Endothelial cell of umbilical vein (primary cell): ENCODE data around the gene TRMT2B. TPM values are rescaled to one million over a fixed set of nuclear protein-coding genes. Genes with fewer than 3 reads are reported as not detected.

Source experiments
- BruUV-seq: library from RNA; stranded (reverse); fragments of 400-500 nt; replicated peaks from 2 replicates; lab custom pipeline; 2021; lab: Mats Ljungman, UMichigan
- CTCF ChIA-PET: fragments of 300-600, 350-600 bp; sonication (Branson Sonifier 250); formaldehyde crosslinking; loops from one replicate; lab custom pipeline; 2021; ENCODE audit warnings: antibody characterized with exemption, inconsistent platforms; lab: Charles Lee
- POLR2A ChIA-PET: fragments of 300-600, 350-600 bp; sonication (Branson Sonifier 250); formaldehyde crosslinking; loops from one replicate; lab custom pipeline; 2021; ENCODE audit warnings: antibody characterized with exemption, inconsistent platforms; lab: Charles Lee
- DNase-seq: peaks from one replicate; pipeline ENCODE4 v3.0.0-alpha.2; 2011; ENCODE audit warnings: low read depth, low spot score
- FAIRE-seq: peaks from 2 replicates; lab custom pipeline; 2011; peaks lifted over from hg19 to GRCh38; lab: Jason Lieb, UNC
- H2AFZ ChIP-seq: 2 replicates; pipeline ENCODE4 v1.6.0; 2012; ENCODE audit warnings: low read depth, low read length, control low read depth, inconsistent platforms
- H3K27ac ChIP-seq: 2 replicates; pipeline ENCODE4 v1.5.1; 2011; ENCODE audit warnings: low read depth, mild to moderate bottlenecking, control low read depth, low read length, moderate library complexity; ENCODE audit not compliant: insufficient read depth
- H3K27me3 ChIP-seq, 2 experiments: 2 replicates each; pipeline versions ENCODE4 v1.6.0 to v1.6.1; 2011; ENCODE audit warnings: low read length in 2 of 2, mixed read lengths in 1 of 2; ENCODE audit not compliant: control insufficient read depth in 2 of 2, insufficient read depth in 2 of 2
- H3K36me3 ChIP-seq, 2 experiments: 2 replicates in 1 of 2; 3 replicates in 1 of 2; pipeline ENCODE4 v1.5.1; 2011; ENCODE audit warnings: low read length in 2 of 2, mild to moderate bottlenecking in 1 of 2, moderate library complexity in 1 of 2; ENCODE audit not compliant: control insufficient read depth in 2 of 2, insufficient read depth in 2 of 2; ENCODE audit errors: extremely low read depth in 1 of 2
- H3K4me1 ChIP-seq: 3 replicates; pipeline ENCODE4 v1.5.1; 2011; ENCODE audit warnings: mild to moderate bottlenecking, low read length; ENCODE audit not compliant: control insufficient read depth, insufficient read depth; ENCODE audit errors: extremely low read depth
- H3K4me2 ChIP-seq: 2 replicates; pipeline ENCODE4 v1.6.1; 2011; ENCODE audit warnings: low read length, control low read depth, mixed read lengths; ENCODE audit not compliant: insufficient read depth
- H3K4me3 ChIP-seq, 3 experiments: fragments of 200-600 bp in 1 of 3; sonication (generic), shearing (Covaris generic) in 1 of 3; replicated peaks in 1 of 3; 2 replicates each; pipeline ENCODE4 v1.5.1; 2011 to 2016; ENCODE audit warnings: control low read depth in 3 of 3, low read length in 3 of 3, mild to moderate bottlenecking in 2 of 3, inconsistent platforms in 1 of 3, low read depth in 1 of 3, moderate library complexity in 1 of 3; ENCODE audit not compliant: insufficient read depth in 1 of 3
- H3K79me2 ChIP-seq: 2 replicates; pipeline ENCODE4 v1.6.0; 2012; ENCODE audit warnings: low read length, inconsistent platforms; ENCODE audit not compliant: control insufficient read depth, insufficient read depth
- H3K9ac ChIP-seq: replicated peaks from 2 replicates; pipeline ENCODE3; 2011; ENCODE audit warnings: low read length, control low read depth; ENCODE audit not compliant: insufficient read depth; ENCODE audit errors: extremely low read depth
- H3K9me1 ChIP-seq: replicated peaks from 3 replicates; pipeline ENCODE4 v1.6.0; 2011; ENCODE audit warnings: mild to moderate bottlenecking, low read length; ENCODE audit not compliant: control insufficient read depth, insufficient read depth; ENCODE audit errors: extremely low read depth
- H3K9me3 ChIP-seq: replicated peaks from 2 replicates; pipeline ENCODE4 v1.5.1; 2012; ENCODE audit warnings: low read length, inconsistent platforms; ENCODE audit not compliant: control insufficient read depth, insufficient read depth
- H4K20me1 ChIP-seq: replicated peaks from 2 replicates; pipeline ENCODE3; 2011; ENCODE audit warnings: mild to moderate bottlenecking, low read length; ENCODE audit not compliant: control insufficient read depth, insufficient read depth; ENCODE audit errors: extremely low read depth
- EZH2 ChIP-seq: IDR thresholded peaks from 2 replicates; pipeline ENCODE4 v1.6.1; 2012; ENCODE audit warnings: borderline replicate concordance, low read depth, mild to moderate bottlenecking, moderate library complexity, low read length, inconsistent platforms; ENCODE audit not compliant: severe bottlenecking
- FOS ChIP-seq: IDR thresholded peaks from 2 replicates; pipeline ENCODE4 v1.6.1; 2011; ENCODE audit warnings: mild to moderate bottlenecking, low read length, moderate library complexity, borderline replicate concordance; ENCODE audit not compliant: insufficient read depth
- GATA2 ChIP-seq: IDR thresholded peaks from 2 replicates; pipeline ENCODE4 v1.7.0; 2011; ENCODE audit warnings: low read depth, mild to moderate bottlenecking, moderate library complexity, mixed read lengths, low read length; ENCODE audit not compliant: insufficient read length, insufficient read depth
- JUN ChIP-seq: IDR thresholded peaks from 2 replicates; pipeline ENCODE4 v1.6.1; 2011; ENCODE audit warnings: borderline replicate concordance, low read depth; ENCODE audit not compliant: insufficient read length, insufficient read depth
- MYC ChIP-seq: IDR thresholded peaks from one replicate; pipeline ENCODE4 v1.6.1; 2011; ENCODE audit warnings: mild to moderate bottlenecking, low read depth, low read length
- POLR2A ChIP-seq: IDR thresholded peaks from 2 replicates; pipeline ENCODE4 v1.6.1; 2012; ENCODE audit warnings: low read depth, mild to moderate bottlenecking, control low read depth, low read length
- POLR2AphosphoS5 ChIP-seq: IDR thresholded peaks from 2 replicates; pipeline ENCODE4 v1.6.1; 2012; ENCODE audit warnings: low read depth, mild to moderate bottlenecking, control low read depth, low read length, moderate library complexity; ENCODE audit not compliant: insufficient read depth
- dilution Hi-C: fragments of 300-500 bp; cut with MboI; formaldehyde crosslinking; loops from one replicate; pipeline ENCODE4 v1.15.0; 2019; ENCODE audit warnings: low sequenced_read_pairs; ENCODE audit not compliant: extremely low pct_ligation_motif_present
- intact Hi-C: fragments of 100-400 bp; cut with micrococcal nuclease; formaldehyde crosslinking; loops from one replicate; pipeline ENCODE4 v1.10.0; 2022
- polyA plus RNA-seq, 4 experiments: library from polyadenylated mRNA; depleted of rRNA in 3 of 4; stranded (reverse) in 3 of 4; unstranded in 1 of 4; fragments of >200 nt; gene quantifications; 2 replicates each; pipeline versions ENCODE4 v1.2.1 to v1.2.3, GENCODE V29; 2011 to 2012; ENCODE audit warnings: missing spikeins in 1 of 4
- total RNA-seq: library from RNA; stranded (reverse); gene quantifications from 2 replicates; pipeline ENCODE4 v1.2.3, GENCODE V29; 2021
- TF ChIP-seq, protein P1 (sequence below), 2 donors: IDR thresholded peaks; 1 replicate in 1 of 2; 2 replicates in 1 of 2; pipeline ENCODE4 v1.5.1; 2011; ENCODE audit warnings: low read length in 2 of 2, mild to moderate bottlenecking in 2 of 2, moderate library complexity in 2 of 2, control low read depth in 1 of 2, inconsistent platforms in 1 of 2, low read depth in 1 of 2; ENCODE audit not compliant: insufficient read depth in 1 of 2; ENCODE audit errors: extremely low read depth in 1 of 2
- TF ChIP-seq, protein P2 (sequence below): IDR thresholded peaks from 2 replicates; pipeline ENCODE4 v1.6.1; 2011; ENCODE audit not compliant: insufficient read depth, insufficient read length

The TRMT2B gene
- total and polyA plus RNA-seq, 2 donors (not counting 3 experiments of a cell fraction or from before 2014, with no cell fraction given), result 18.3 to 21.3 TPM

DNA sequence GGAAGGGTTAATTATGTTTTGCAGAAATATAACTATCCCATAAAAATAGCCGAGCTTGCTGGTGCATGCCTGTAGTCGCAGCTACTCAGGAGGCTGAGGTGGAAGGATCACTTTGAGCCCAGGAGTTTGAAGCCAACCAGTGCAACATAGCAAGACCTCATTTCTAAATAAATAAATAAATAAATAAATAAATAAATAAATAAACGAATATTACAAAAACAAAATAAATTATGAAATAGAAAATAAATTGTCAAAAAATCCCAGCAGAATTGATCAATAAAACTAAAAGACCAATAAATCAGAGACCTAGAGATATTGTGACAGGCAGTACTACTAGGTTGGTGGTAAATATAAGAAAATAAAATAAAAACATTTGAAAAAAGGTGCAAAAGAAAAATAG, 89.1 kb downstream of the TRMT2B start:
- dilution Hi-C loops (no loop called here), intact Hi-C loops (no loop called here)
- Histone ChIP-seq H3K27me3 (no peaks in the 10 kb centered on the region), H3K79me2 (no peaks in the 10 kb centered on the region), H3K9me3 (no peaks in the 10 kb centered on the region), H3K4me2 (no peak overlapping the region), H2AFZ (no peak overlapping the region), H3K4me1 (no peaks in the 10 kb centered on the region), H3K27ac (no peak overlapping the region), H3K4me3 (no peak overlapping the region), H4K20me1 (no peaks in the 10 kb centered on the region), H3K36me3 (no peaks in the 10 kb centered on the region), H3K9ac (no peak overlapping the region), H3K9me1 (no peaks in the 10 kb centered on the region)
- ChIA-PET CTCF (no interaction called here), POLR2A (no interaction called here)
- FAIRE-seq, result no peak
- no peak for DNase-seq
- BruUV-seq, result no TSS peak
- TF ChIP-seq EZH2 (no peak), FOS (no peak), POLR2AphosphoS5 (no peak), GATA2 (no peak), JUN (no peak), MYC (no peak), POLR2A (no peak)
- TF ChIP-seq, protein P1, sequence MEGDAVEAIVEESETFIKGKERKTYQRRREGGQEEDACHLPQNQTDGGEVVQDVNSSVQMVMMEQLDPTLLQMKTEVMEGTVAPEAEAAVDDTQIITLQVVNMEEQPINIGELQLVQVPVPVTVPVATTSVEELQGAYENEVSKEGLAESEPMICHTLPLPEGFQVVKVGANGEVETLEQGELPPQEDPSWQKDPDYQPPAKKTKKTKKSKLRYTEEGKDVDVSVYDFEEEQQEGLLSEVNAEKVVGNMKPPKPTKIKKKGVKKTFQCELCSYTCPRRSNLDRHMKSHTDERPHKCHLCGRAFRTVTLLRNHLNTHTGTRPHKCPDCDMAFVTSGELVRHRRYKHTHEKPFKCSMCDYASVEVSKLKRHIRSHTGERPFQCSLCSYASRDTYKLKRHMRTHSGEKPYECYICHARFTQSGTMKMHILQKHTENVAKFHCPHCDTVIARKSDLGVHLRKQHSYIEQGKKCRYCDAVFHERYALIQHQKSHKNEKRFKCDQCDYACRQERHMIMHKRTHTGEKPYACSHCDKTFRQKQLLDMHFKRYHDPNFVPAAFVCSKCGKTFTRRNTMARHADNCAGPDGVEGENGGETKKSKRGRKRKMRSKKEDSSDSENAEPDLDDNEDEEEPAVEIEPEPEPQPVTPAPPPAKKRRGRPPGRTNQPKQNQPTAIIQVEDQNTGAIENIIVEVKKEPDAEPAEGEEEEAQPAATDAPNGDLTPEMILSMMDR (IDR thresholded peaks at IDR 0.05; ENCODE audit: extremely low read depth in 1 of 2, insufficient read depth in 1 of 2, low read depth in 1 of 2, low read length in 2 of 2), result no peak
- TF ChIP-seq, protein P2, sequence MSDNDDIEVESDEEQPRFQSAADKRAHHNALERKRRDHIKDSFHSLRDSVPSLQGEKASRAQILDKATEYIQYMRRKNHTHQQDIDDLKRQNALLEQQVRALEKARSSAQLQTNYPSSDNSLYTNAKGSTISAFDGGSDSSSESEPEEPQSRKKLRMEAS, result no peak

Other genes starting within 250 kb of the TRMT2B start
- gene CSTF2, start 231.7 kb downstream of the TRMT2B start, total RNA-seq, result 24.8 and 25.2 TPM in 2 replicates
- 14.3 and 18.5 TPM in 2 replicates for gene CSTF2, start 231.7 kb downstream of the TRMT2B start, polyA plus RNA-seq
- gene NOX1, start 177.8 kb downstream of the TRMT2B start, total RNA-seq, result not detected in 2 replicates
- not detected in 2 replicates for gene NOX1, start 177.8 kb downstream of the TRMT2B start, polyA plus RNA-seq
- gene XKRX, start 123.2 kb downstream of the TRMT2B start, total RNA-seq, result 0.88 and 1.5 TPM in 2 replicates
- gene XKRX, start 123.2 kb downstream of the TRMT2B start, polyA plus RNA-seq, result 0.33 and 0.37 TPM in 2 replicates
- not detected in 2 replicates for gene ARL13A, start 82.4 kb downstream of the TRMT2B start, total RNA-seq
- not detected in 2 replicates for gene ARL13A, start 82.4 kb downstream of the TRMT2B start, polyA plus RNA-seq
- gene TMEM35A, start 26.8 kb upstream of the TRMT2B start, total RNA-seq, result 6.5 and 7.2 TPM in 2 replicates
- 10.4 and 11.0 TPM in 2 replicates for gene TMEM35A, start 26.8 kb upstream of the TRMT2B start, polyA plus RNA-seq
- 25.7 and 28.9 TPM in 2 replicates for gene CENPI, start 46.1 kb upstream of the TRMT2B start, total RNA-seq
- 7.2 and 7.7 TPM in 2 replicates for gene CENPI, start 46.1 kb upstream of the TRMT2B start, polyA plus RNA-seq
- 0.31 and 0.78 TPM in 2 replicates for gene DRP2, start 167.7 kb upstream of the TRMT2B start, total RNA-seq
- gene DRP2, start 167.7 kb upstream of the TRMT2B start, polyA plus RNA-seq, result 0.13 and 0.17 TPM in 2 replicates
- gene TAF7L, start 239.2 kb upstream of the TRMT2B start, total RNA-seq, result 1.1 and 1.8 TPM in 2 replicates
- gene TAF7L, start 239.2 kb upstream of the TRMT2B start, polyA plus RNA-seq, result 0.45 and 0.70 TPM in 2 replicates